Kidney epithelial cell (primary cell): ENCODE measurements around the gene HMOX2. TPM values are rescaled to one million over a fixed set of nuclear protein-coding genes. Genes with fewer than 3 reads are reported as not detected.

Source experiments
- DNase-seq: peaks from one replicate; pipeline ENCODE4 v3.0.0-alpha.2; 2010; ENCODE audit warnings: low read depth
- H3K27me3 ChIP-seq: 2 replicates; pipeline ENCODE4 v1.6.0; 2011; ENCODE audit warnings: low read length; ENCODE audit not compliant: control insufficient read depth, insufficient read depth
- H3K36me3 ChIP-seq: 2 replicates; pipeline ENCODE4 v1.5.1; 2011; ENCODE audit warnings: low read length; ENCODE audit not compliant: control insufficient read depth, insufficient read depth
- H3K4me3 ChIP-seq: 2 replicates; pipeline ENCODE4 v1.5.1; 2011; ENCODE audit warnings: low read depth, mild to moderate bottlenecking, control low read depth, low read length
- total RNA-seq: library from RNA; depleted of rRNA; stranded (reverse); fragments of >200 nt; gene quantifications from 2 replicates; pipeline ENCODE4 v1.2.3, GENCODE V29; 2015
- TF ChIP-seq, protein P1 (sequence below): IDR thresholded peaks from 2 replicates; pipeline ENCODE4 v1.5.1; 2011; ENCODE audit warnings: mild to moderate bottlenecking, moderate library complexity, low read length, control low read depth, inconsistent platforms; ENCODE audit not compliant: insufficient read depth, poor library complexity, severe bottlenecking

The HMOX2 gene
- total RNA-seq, 1 donor from 2014 or later = 64.4 TPM

- Histone ChIP-seq H3K4me3 (no peak overlapping the region), H3K36me3 (no peaks in the 10 kb centered on the region), H3K27me3 (no peaks in the 10 kb centered on the region)
- TF ChIP-seq, protein P1, sequence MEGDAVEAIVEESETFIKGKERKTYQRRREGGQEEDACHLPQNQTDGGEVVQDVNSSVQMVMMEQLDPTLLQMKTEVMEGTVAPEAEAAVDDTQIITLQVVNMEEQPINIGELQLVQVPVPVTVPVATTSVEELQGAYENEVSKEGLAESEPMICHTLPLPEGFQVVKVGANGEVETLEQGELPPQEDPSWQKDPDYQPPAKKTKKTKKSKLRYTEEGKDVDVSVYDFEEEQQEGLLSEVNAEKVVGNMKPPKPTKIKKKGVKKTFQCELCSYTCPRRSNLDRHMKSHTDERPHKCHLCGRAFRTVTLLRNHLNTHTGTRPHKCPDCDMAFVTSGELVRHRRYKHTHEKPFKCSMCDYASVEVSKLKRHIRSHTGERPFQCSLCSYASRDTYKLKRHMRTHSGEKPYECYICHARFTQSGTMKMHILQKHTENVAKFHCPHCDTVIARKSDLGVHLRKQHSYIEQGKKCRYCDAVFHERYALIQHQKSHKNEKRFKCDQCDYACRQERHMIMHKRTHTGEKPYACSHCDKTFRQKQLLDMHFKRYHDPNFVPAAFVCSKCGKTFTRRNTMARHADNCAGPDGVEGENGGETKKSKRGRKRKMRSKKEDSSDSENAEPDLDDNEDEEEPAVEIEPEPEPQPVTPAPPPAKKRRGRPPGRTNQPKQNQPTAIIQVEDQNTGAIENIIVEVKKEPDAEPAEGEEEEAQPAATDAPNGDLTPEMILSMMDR = no peak
- DNase-seq = no peak
Measured at GRCh38 chr16:4491898-4492297, 15.7 kb downstream of the HMOX2 start.

- TF ChIP-seq, protein P1 = no peak
- no peak overlapping the region for H3K4me3 ChIP-seq
- H3K27me3 ChIP-seq = no peaks in the 10 kb centered on the region
- no peaks in the 10 kb centered on the region for H3K36me3 ChIP-seq
- no peak for DNase-seq
Measured at GRCh38 chr16:4494746-4495490, 18.7 kb downstream of the HMOX2 start.

- no peak for DNase-seq
- Histone ChIP-seq H3K4me3 (no peak overlapping the region), H3K36me3 (no peaks in the 10 kb centered on the region), H3K27me3 (no peaks in the 10 kb centered on the region)
- TF ChIP-seq, protein P1 = no peak
Measured at GRCh38 chr16:4495766-4496165, 19.6 kb downstream of the HMOX2 start.

GRCh38 chr16:4496305-4496704 lies 20.1 kb downstream of the HMOX2 start:
- Histone ChIP-seq H3K27me3 (no peaks in the 10 kb centered on the region), H3K36me3 (no peaks in the 10 kb centered on the region), H3K4me3 (no peak overlapping the region)
- TF ChIP-seq, protein P1 = no peak
- no peak for DNase-seq

DNA sequence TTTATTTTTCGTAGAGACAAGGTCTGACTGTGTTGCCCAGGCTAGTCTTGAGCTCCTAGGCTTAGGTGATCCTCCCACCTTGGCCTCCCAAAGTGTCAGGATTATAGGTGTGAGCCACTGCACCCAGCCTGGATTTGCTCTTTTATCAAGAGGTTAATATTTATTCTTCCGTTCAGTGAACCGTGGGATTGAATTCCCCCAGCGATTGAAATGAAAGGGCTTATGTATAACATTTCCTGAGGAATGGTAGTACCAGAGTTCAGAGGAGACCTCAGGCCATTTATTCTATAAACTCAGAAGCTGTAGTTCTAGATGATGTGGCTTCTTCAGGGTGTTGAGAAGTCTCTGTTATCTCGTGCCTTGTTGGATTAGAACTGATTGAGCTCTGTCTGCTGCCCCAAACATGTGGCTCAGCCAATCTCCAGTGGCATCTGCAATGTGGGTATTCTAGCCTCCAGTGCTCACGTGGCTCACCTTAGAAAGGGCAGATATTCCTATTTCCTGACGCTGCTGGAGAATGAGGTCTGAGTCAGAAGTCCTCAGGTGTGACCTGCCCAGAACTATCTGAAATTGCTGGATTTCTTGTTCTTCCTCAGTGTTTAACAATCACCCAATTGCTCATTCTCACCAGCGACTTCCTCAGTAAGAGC lies 22.5 kb downstream of the HMOX2 start:
- no peak overlapping the region for H3K4me3 ChIP-seq
- H3K27me3 ChIP-seq = no peaks in the 10 kb centered on the region
- DNase-seq = no peak
- TF ChIP-seq, protein P1 = no peak
- no peaks in the 10 kb centered on the region for H3K36me3 ChIP-seq
